Neural progenitor cell (in vitro differentiated cells): Measurements from ENCODE around the gene CASP12. TPM values are rescaled to one million over a fixed set of nuclear protein-coding genes. Genes with fewer than 3 reads are reported as not detected.

ENCODE experiments used
- DNase-seq: peaks from one replicate; pipeline ENCODE4 v3.0.0-alpha.2; 2016; ENCODE audit warnings: low spot score
- H2AFZ ChIP-seq: fragments of 200-600 bp; sonication (generic); replicated peaks from 2 replicates; pipeline ENCODE4 v1.6.1; 2016; ENCODE audit warnings: antibody characterized with exemption
- H3F3A ChIP-seq: fragments of 200-600 bp; sonication (generic); 2 replicates; pipeline ENCODE4 v1.6.1; 2016; ENCODE audit warnings: antibody characterized with exemption, low read depth
- H3K27ac ChIP-seq: fragments of 200-600 bp; sonication (generic); 2 replicates; pipeline ENCODE4 v1.5.1; 2016; ENCODE audit warnings: mild to moderate bottlenecking
- H3K27me3 ChIP-seq: fragments of 200-600 bp; sonication (generic); 2 replicates; pipeline ENCODE4 v1.6.1; 2016; ENCODE audit warnings: mild to moderate bottlenecking, moderate library complexity
- H3K36me3 ChIP-seq: fragments of 200-600 bp; sonication (generic); 2 replicates; pipeline ENCODE4 v1.5.1; 2016
- H3K4me1 ChIP-seq: fragments of 200-600 bp; sonication (generic); 2 replicates; pipeline ENCODE4 v1.6.1; 2016; ENCODE audit warnings: mixed run types
- H3K4me2 ChIP-seq: fragments of 200-600 bp; sonication (generic); 2 replicates; pipeline ENCODE4 v1.6.1; 2016
- H3K4me3 ChIP-seq: fragments of 200-600 bp; sonication (generic); 2 replicates; pipeline ENCODE4 v1.5.1; 2016
- H3K79me2 ChIP-seq: fragments of 200-600 bp; sonication (generic); 2 replicates; pipeline ENCODE4 v1.6.1; 2016; ENCODE audit warnings: low read depth
- H3K9ac ChIP-seq: fragments of 200-600 bp; sonication (generic); 2 replicates; pipeline ENCODE4 v1.6.1; 2016
- H3K9me3 ChIP-seq: fragments of 200-600 bp; sonication (generic); 2 replicates; pipeline ENCODE4 v1.5.1; 2016; ENCODE audit warnings: low read depth
- H4K20me1 ChIP-seq: fragments of 200-600 bp; sonication (generic); 2 replicates; pipeline ENCODE4 v1.6.1; 2016; ENCODE audit warnings: low read depth
- H3K27ac Mint-ChIP-seq: 3 replicates; pipeline ENCODE4 v1.8.0; 2021; ENCODE audit warnings: mixed read lengths
- H3K27me3 Mint-ChIP-seq: 2 replicates; pipeline ENCODE4 v1.8.0; 2022; ENCODE audit warnings: low read depth, mild to moderate bottlenecking, inconsistent platforms, moderate library complexity, mixed read lengths; ENCODE audit not compliant: insufficient read depth
- H3K36me3 Mint-ChIP-seq: 3 replicates; pipeline ENCODE4 v1.8.0; 2021; ENCODE audit warnings: mixed read lengths
- H3K4me1 Mint-ChIP-seq: 3 replicates; pipeline ENCODE4 v1.8.0; 2021; ENCODE audit warnings: mixed read lengths
- H3K4me3 Mint-ChIP-seq: 3 replicates; pipeline ENCODE4 v1.8.0; 2021; ENCODE audit warnings: mild to moderate bottlenecking, moderate library complexity, mixed read lengths
- H3K9me3 Mint-ChIP-seq: 3 replicates; pipeline ENCODE4 v1.8.0; 2020; ENCODE audit warnings: mixed read lengths
- CTCF ChIP-seq: fragments of 200-600 bp; sonication (generic); IDR thresholded peaks from 2 replicates; pipeline ENCODE4 v1.5.1; 2017; ENCODE audit warnings: antibody characterized with exemption, mild to moderate bottlenecking
- EZH2 ChIP-seq: fragments of 200-600 bp; sonication (generic); IDR thresholded peaks from 2 replicates; pipeline ENCODE4 v1.6.1; 2017; ENCODE audit warnings: antibody characterized with exemption, mild to moderate bottlenecking, moderate library complexity
- EZH2phosphoT487 ChIP-seq: fragments of 200-600 bp; sonication (generic); IDR thresholded peaks from 2 replicates; pipeline ENCODE4 v1.6.1; 2017; ENCODE audit warnings: antibody characterized with exemption
- total RNA-seq: library from RNA; depleted of rRNA; stranded (reverse); fragments of >200 nt; gene quantifications from 2 replicates; pipeline ENCODE4 v1.2.3, GENCODE V29; 2015; ENCODE audit warnings: low replicate concordance

The CASP12 gene
- total RNA-seq, 1 donor from 2014 or later: not detected

DNA sequence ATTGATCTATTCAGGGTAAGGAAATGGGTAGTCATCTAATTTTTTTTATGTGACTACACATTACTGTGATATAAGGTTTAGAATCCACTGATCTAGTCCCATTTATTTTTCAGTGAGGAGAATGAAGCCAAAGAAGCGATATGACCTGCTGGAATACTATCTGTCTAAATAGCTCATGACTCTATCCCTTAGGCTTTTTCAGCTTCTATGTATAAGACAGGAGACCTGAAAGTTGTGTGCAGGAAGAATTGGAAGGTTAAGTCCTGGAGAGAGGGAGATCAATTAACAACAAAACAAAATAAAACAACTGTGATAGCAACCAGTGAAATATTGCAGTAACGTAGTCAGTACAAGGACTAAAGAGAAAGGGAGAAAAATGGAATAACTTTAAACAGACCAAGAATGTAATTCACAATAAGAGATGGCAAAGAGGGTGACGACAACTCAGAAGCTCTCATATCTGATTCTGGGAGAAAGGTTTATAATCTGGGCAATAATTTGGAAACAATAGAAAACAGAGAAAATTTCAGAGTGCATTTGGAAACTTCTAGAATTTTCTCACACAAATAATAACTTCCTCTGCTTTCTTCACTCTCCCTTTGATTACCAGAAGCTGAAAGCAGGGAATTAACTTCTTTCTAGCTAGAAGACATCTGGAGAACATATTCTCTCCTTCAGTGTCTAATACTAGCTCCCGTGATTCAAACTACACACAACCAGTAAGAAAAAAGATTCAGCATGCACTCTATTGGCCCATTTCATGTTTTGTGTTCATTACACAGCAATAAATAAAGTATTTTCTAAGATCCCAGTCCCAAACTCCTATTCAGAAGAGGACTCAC, 19.2 kb upstream of the CASP12 start:
- Histone ChIP-seq H3K79me2 (no peaks in the 10 kb centered on the region), H3F3A (no peaks in the 10 kb centered on the region), H4K20me1 (no peaks in the 10 kb centered on the region), H3K4me1 (no peaks in the 10 kb centered on the region), H3K27me3 (no peaks in the 10 kb centered on the region), H3K4me2 (no peak overlapping the region), H3K27ac (no peak overlapping the region), H3K36me3 (no peaks in the 10 kb centered on the region), H2AFZ (no peak overlapping the region), H3K4me3 (no peak overlapping the region), H3K9ac (no peak overlapping the region), H3K9me3 (no peaks in the 10 kb centered on the region)
- TF ChIP-seq EZH2 (no peak), CTCF (no peak), EZH2phosphoT487 (no peak)
- Mint-ChIP-seq H3K4me3 (no peak overlapping the region), H3K9me3 (no peaks in the 10 kb centered on the region), H3K4me1 (no peaks in the 10 kb centered on the region), H3K36me3 (no peaks in the 10 kb centered on the region), H3K27ac (no peak overlapping the region), H3K27me3 (no peaks in the 10 kb centered on the region)
- DNase-seq: no peak

GRCh38 chr11:104916442-104916841, 18.2 kb upstream of the CASP12 start:
- H3K27ac Mint-ChIP-seq: no peak overlapping the region
- Histone ChIP-seq H2AFZ (no peak overlapping the region), H3K79me2 (no peaks in the 10 kb centered on the region), H3K9ac (no peak overlapping the region), H3K4me1 (no peaks in the 10 kb centered on the region), H4K20me1 (no peaks in the 10 kb centered on the region), H3K27ac (no peak overlapping the region), H3K9me3 (no peaks in the 10 kb centered on the region), H3K4me2 (no peak overlapping the region), H3K4me3 (no peak overlapping the region), H3K36me3 (no peaks in the 10 kb centered on the region), H3K27me3 (no peaks in the 10 kb centered on the region), H3F3A (no peaks in the 10 kb centered on the region)
- no peaks in the 10 kb centered on the region for H3K36me3 Mint-ChIP-seq
- TF ChIP-seq CTCF: no peak
- no peak for TF ChIP-seq EZH2phosphoT487
- TF ChIP-seq EZH2: no peak
- no peaks in the 10 kb centered on the region for H3K4me1 Mint-ChIP-seq
- no peak overlapping the region for H3K4me3 Mint-ChIP-seq
- H3K9me3 Mint-ChIP-seq: no peaks in the 10 kb centered on the region
- no peak for DNase-seq
- no peaks in the 10 kb centered on the region for H3K27me3 Mint-ChIP-seq

DNA sequence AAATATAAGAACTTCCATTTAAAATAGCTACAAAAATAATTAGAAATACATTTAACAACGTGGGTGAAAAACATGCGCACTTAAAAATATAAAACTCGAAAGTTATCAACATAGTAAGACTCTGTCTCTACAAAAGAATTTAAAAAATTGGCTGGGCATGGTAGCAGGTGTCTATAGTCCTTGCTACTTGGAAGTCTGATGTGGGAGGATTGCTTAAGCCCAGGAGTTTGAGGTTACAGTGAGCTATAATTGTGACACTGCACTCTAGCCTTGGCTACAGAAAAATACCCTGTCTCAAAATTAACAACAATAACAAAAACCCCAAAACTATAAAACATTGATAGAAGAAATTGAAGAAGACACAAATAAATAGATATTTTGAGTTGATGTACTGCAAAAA, 13.8 kb upstream of the CASP12 start:
- H3K9me3 ChIP-seq: no peaks in the 10 kb centered on the region

More for the DNA sequence above, 13.8 kb upstream of the CASP12 start:
- no peaks in the 10 kb centered on the region for H3K36me3 Mint-ChIP-seq
- H4K20me1 ChIP-seq: no peaks in the 10 kb centered on the region
- no peaks in the 10 kb centered on the region for H3K9me3 Mint-ChIP-seq
- no peak overlapping the region for H3K27ac Mint-ChIP-seq
- H3K27me3 ChIP-seq: no peaks in the 10 kb centered on the region
- no peaks in the 10 kb centered on the region for H3K27me3 Mint-ChIP-seq
- H3K9ac ChIP-seq: no peak overlapping the region
- TF ChIP-seq CTCF (no peak), EZH2 (no peak)
- no peak overlapping the region for H3K4me3 ChIP-seq
- no peaks in the 10 kb centered on the region for H3K4me1 Mint-ChIP-seq
- no peaks in the 10 kb centered on the region for H3K36me3 ChIP-seq
- no peaks in the 10 kb centered on the region for H3K79me2 ChIP-seq
- DNase-seq: no peak
- H2AFZ ChIP-seq: no peak overlapping the region
- H3K4me1 ChIP-seq: no peaks in the 10 kb centered on the region
- no peak overlapping the region for H3K4me3 Mint-ChIP-seq
- H3F3A ChIP-seq: no peaks in the 10 kb centered on the region
- no peak overlapping the region for H3K4me2 ChIP-seq
- no peak overlapping the region for H3K27ac ChIP-seq
